CD14-positive monocyte (primary cell): ENCODE measurements around the gene CDK2. TPM values are rescaled to one million over a fixed set of nuclear protein-coding genes. Genes with fewer than 3 reads are reported as not detected.

ENCODE experiments used
- DNase-seq, 3 donors: peaks; one replicate each; pipeline ENCODE4 v3.0.0-alpha.2; 2011 to 2022
- H2AFZ ChIP-seq: 2 replicates; pipeline ENCODE4 v1.6.0; 2012; ENCODE audit warnings: mild to moderate bottlenecking, low read depth, low read length, inconsistent platforms; ENCODE audit not compliant: insufficient read depth, poor library complexity, severe bottlenecking
- H3K27ac ChIP-seq, 2 donors: 1 replicate in 1 of 2; 2 replicates in 1 of 2; pipeline ENCODE4 v1.5.1; 2012 to 2013; ENCODE audit warnings: low read length in 2 of 2, control low read depth in 1 of 2, inconsistent platforms in 1 of 2, low read depth in 1 of 2, mild to moderate bottlenecking in 1 of 2
- H3K27me3 ChIP-seq, 2 donors: one replicate each; pipeline versions ENCODE4 v1.6.0 to v1.6.1; 2011 to 2013; ENCODE audit warnings: low read length in 2 of 2; ENCODE audit not compliant: control insufficient read depth in 2 of 2, insufficient read depth in 2 of 2
- H3K36me3 ChIP-seq, 2 donors: replicated peaks in 1 of 2; 1 replicate in 1 of 2; 2 replicates in 1 of 2; pipeline versions ENCODE4 v1.5.1 to v1.6.1; 2012 to 2013; ENCODE audit warnings: low read length in 2 of 2, control low read depth in 1 of 2, inconsistent platforms in 1 of 2, mild to moderate bottlenecking in 1 of 2; ENCODE audit not compliant: insufficient read depth in 2 of 2, control insufficient read depth in 1 of 2
- H3K4me1 ChIP-seq, 2 donors: 1 replicate in 1 of 2; 2 replicates in 1 of 2; pipeline versions ENCODE4 v1.5.1 to v1.6.1; 2012 to 2013; ENCODE audit warnings: low read length in 2 of 2, control low read depth in 1 of 2, inconsistent platforms in 1 of 2, mild to moderate bottlenecking in 1 of 2, moderate library complexity in 1 of 2; ENCODE audit not compliant: insufficient read depth in 2 of 2, control insufficient read depth in 1 of 2
- H3K4me2 ChIP-seq: replicated peaks from 2 replicates; pipeline ENCODE3; 2012; ENCODE audit warnings: low read length, moderate library complexity, mild to moderate bottlenecking; ENCODE audit not compliant: poor library complexity, severe bottlenecking; ENCODE audit errors: extremely low read depth
- H3K4me3 ChIP-seq, 3 experiments: fragments of 200-600 bp in 1 of 3; sonication (generic) in 1 of 3; replicated peaks in 1 of 3; 1 replicate in 2 of 3; 2 replicates in 1 of 3; pipeline ENCODE4 v1.5.1; 2011 to 2013; ENCODE audit warnings: low read length in 3 of 3, mild to moderate bottlenecking in 3 of 3, control low read depth in 2 of 3, low read depth in 2 of 3, inconsistent platforms in 1 of 3, moderate library complexity in 1 of 3
- H3K79me2 ChIP-seq: 2 replicates; pipeline ENCODE4 v1.6.0; 2012; ENCODE audit warnings: mild to moderate bottlenecking, control low read depth, inconsistent platforms, low read length, moderate library complexity; ENCODE audit not compliant: insufficient read depth
- H3K9ac ChIP-seq: 2 replicates; pipeline ENCODE4 v1.6.0; 2017; ENCODE audit warnings: low read length, mild to moderate bottlenecking; ENCODE audit not compliant: insufficient read depth, poor library complexity, severe bottlenecking
- H3K9me3 ChIP-seq, 2 donors: replicated peaks in 1 of 2; 1 replicate in 1 of 2; 2 replicates in 1 of 2; pipeline versions ENCODE4 v1.5.1 to v1.6.1; 2012 to 2013; ENCODE audit warnings: low read length in 2 of 2, control low read depth in 1 of 2; ENCODE audit not compliant: control insufficient read depth in 1 of 2, insufficient read depth in 1 of 2
- H4K20me1 ChIP-seq: 2 replicates; pipeline ENCODE4 v1.6.0; 2012; ENCODE audit warnings: mild to moderate bottlenecking, low read length, control low read depth, moderate library complexity; ENCODE audit not compliant: insufficient read depth
- H3K27ac Mint-ChIP-seq, 7 donors: one replicate each; pipeline ENCODE4 v1.8.0; 2020; ENCODE audit warnings: mild to moderate bottlenecking in 7 of 7, mixed read lengths in 7 of 7, moderate library complexity in 6 of 7, inconsistent platforms in 2 of 7
- H3K27me3 Mint-ChIP-seq, 3 donors: one replicate each; pipeline ENCODE4 v1.8.0; 2021 to 2022; ENCODE audit warnings: low read depth in 3 of 3, mild to moderate bottlenecking in 3 of 3, mixed read lengths in 3 of 3, moderate library complexity in 3 of 3, inconsistent platforms in 1 of 3
- H3K36me3 Mint-ChIP-seq, 2 donors: one replicate each; pipeline ENCODE4 v1.8.0; 2020; ENCODE audit warnings: mixed read lengths in 2 of 2, inconsistent platforms in 1 of 2, mild to moderate bottlenecking in 1 of 2
- H3K4me1 Mint-ChIP-seq: one replicate; pipeline ENCODE4 v1.8.0; 2020; ENCODE audit warnings: mild to moderate bottlenecking, mixed read lengths
- H3K4me3 Mint-ChIP-seq, 2 donors: one replicate each; pipeline ENCODE4 v1.8.0; 2020; ENCODE audit warnings: mild to moderate bottlenecking in 2 of 2, mixed read lengths in 2 of 2, moderate library complexity in 1 of 2
- H3K9me3 Mint-ChIP-seq, 7 donors: one replicate each; pipeline ENCODE4 v1.8.0; 2020 to 2022; ENCODE audit warnings: mixed read lengths in 7 of 7, mild to moderate bottlenecking in 6 of 7, moderate library complexity in 6 of 7, inconsistent platforms in 2 of 7
- CTCF ChIP-seq: fragments of 200-600 bp; IDR thresholded peaks from one replicate; pipeline ENCODE4 v1.8.0; 2022; ENCODE audit warnings: antibody characterized with exemption, mild to moderate bottlenecking
- WGBS: methylation state at CpG from one replicate; pipeline ENCODE4 v1.1.5; 2013; ENCODE audit warnings: missing lambda C conversion rate; ENCODE audit not compliant: insufficient coverage; 5-methylcytosine and 5-hydroxymethylcytosine counted together
- intact Hi-C, 2 donors: fragments of 100-400 bp; cut with micrococcal nuclease; formaldehyde crosslinking; loops; one replicate each; pipeline versions ENCODE4 v1.15.0 to v1.15.1; 2023
- polyA plus RNA-seq, 3 donors: library from polyadenylated mRNA; depleted of rRNA in 1 of 3; unstranded in 2 of 3; stranded (reverse) in 1 of 3; fragments of 300-500 nt in 2 of 3; fragments of >200 nt in 1 of 3; fragmentation: Illumina TruSeq in 2 of 3; gene quantifications; 1 replicate in 2 of 3; 2 replicates in 1 of 3; pipeline ENCODE4 v1.2.3, GENCODE V29; 2012 to 2021

Gene CDK2
- polyA plus RNA-seq, 3 donors = 4.1 to 11.8 (median 4.7) TPM

DNA sequence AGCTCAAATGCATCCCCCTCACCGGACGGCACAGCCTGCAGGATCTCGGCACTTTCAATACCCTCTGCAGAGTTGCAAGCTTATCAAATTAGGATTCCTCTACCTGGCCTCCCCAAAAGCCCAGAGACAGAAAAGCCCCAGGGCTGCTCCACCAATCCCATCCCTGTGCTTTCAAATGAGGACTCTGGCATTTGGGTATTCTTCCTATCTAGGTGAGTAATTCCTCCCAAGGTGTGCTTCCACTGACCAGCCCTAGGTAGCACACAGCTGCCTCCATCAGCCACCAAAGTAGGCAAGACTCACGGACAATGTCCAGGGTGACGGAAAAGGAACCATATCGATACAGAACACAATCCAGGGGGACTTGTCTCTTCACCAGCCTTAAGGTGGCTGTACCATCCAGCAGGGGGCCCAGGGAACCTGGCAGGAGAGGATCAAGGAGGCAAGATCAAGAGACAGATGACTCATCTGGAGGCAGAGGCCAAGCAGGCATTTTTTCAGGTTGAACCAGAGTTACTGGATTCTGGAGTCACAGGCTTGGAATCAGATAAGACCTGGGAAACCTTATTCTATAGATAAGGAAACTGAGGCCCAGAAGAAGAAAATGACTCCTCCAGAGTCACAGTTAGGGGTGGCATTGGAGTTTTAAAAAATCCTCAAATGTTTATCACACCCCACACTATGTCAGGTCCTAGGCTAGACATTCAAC is 10.7 kb upstream of the CDK2 start:
- H3K4me1 Mint-ChIP-seq = peaks cover 2% of the 10 kb centered on the region
- H3K4me2 ChIP-seq = no peak overlapping the region
- H2AFZ ChIP-seq = no peak overlapping the region
- H3K27ac ChIP-seq = no peak overlapping the region
- H3K79me2 ChIP-seq = no peaks in the 10 kb centered on the region
- peaks cover 0 to 7% (median 1%) of the 10 kb centered on the region in 3 donors for H3K27me3 Mint-ChIP-seq
- no peak overlapping the region for H3K4me3 Mint-ChIP-seq
- no peaks in the 10 kb centered on the region for H3K4me1 ChIP-seq
- WGBS = 95% methylated on average over 5 of the region's 6 CpGs
- no peaks in the 10 kb centered on the region for H3K9me3 Mint-ChIP-seq
- H3K27ac Mint-ChIP-seq = peak overlapping the region in 2 of 7 donors; percentile 59 to 73
- no peaks in the 10 kb centered on the region for H3K9me3 ChIP-seq
- TF ChIP-seq CTCF = peak; percentile 18
- no peaks in the 10 kb centered on the region for H3K27me3 ChIP-seq
- H3K36me3 ChIP-seq = peaks cover 35 to 36% of the 10 kb centered on the region in 2 donors
- H3K4me3 ChIP-seq = no peak overlapping the region
- intact Hi-C loops = no loop called here
- DNase-seq = peak in 2 of 3 donors; percentile 16 to 43
- peaks cover 35 to 36% of the 10 kb centered on the region in 2 donors for H3K36me3 Mint-ChIP-seq
- no peak overlapping the region for H3K9ac ChIP-seq
- H4K20me1 ChIP-seq = no peaks in the 10 kb centered on the region

DNA sequence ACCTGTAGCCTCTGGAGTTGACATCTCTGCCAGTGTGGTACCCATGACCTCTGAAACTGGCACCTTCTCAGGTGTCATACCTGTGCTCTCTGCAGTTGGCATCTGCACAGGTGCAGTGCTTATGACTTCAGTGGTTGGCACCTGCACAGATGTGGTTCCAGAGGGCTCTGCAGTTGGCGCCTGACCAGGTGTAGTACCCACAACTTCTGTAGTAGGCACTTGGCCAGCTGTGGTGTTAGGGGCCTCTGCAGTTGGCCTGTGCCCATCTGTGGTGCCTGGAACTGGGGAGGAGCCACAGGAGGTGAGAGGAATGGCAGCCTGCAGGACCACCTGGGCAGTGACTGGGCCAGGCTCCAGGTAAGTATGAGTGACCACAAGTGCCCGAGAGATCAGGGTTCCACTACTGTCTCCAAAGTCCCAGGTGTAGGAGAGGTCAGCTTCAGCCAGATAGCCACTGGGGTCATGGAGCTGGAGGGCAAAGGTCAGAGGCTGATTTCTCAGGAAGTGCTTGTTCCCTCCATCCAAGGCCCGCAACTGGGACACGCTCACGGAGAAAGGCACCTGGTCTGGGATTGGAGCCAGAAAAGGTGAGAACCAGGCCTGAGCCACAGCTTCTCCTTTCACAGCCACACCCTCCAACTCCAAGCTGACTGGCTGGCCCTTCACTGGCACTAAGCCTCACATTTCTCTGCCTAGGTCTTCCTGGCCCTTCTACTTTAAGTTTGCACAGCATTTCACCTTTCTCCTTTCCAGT is 9.3 kb upstream of the CDK2 start:
- DNase-seq = no peak
- H3K4me3 ChIP-seq = no peak overlapping the region
- peaks cover 2% of the 10 kb centered on the region for H3K4me1 Mint-ChIP-seq
- H3K27me3 ChIP-seq = no peaks in the 10 kb centered on the region
- no peak overlapping the region for H3K4me3 Mint-ChIP-seq
- no peak overlapping the region for H3K4me2 ChIP-seq
- 88% methylated on average over 5 of the region's 5 CpGs for WGBS
- peaks cover 21 to 22% of the 10 kb centered on the region in 2 donors for H3K36me3 ChIP-seq
- H3K9me3 Mint-ChIP-seq = no peaks in the 10 kb centered on the region
- no peaks in the 10 kb centered on the region for H3K9me3 ChIP-seq
- intact Hi-C loops = no loop called here
- no peaks in the 10 kb centered on the region for H3K79me2 ChIP-seq
- H3K27ac Mint-ChIP-seq = no peak overlapping the region
- no peaks in the 10 kb centered on the region for H3K4me1 ChIP-seq
- H2AFZ ChIP-seq = no peak overlapping the region
- TF ChIP-seq CTCF = no peak
- peaks cover 22 to 23% of the 10 kb centered on the region in 2 donors for H3K36me3 Mint-ChIP-seq
- H4K20me1 ChIP-seq = no peaks in the 10 kb centered on the region
- H3K27ac ChIP-seq = no peak overlapping the region
- no peak overlapping the region for H3K9ac ChIP-seq
- H3K27me3 Mint-ChIP-seq = peaks cover 0 to 7% (median 1%) of the 10 kb centered on the region in 3 donors
